T-helper 17 cell (primary cell): ENCODE measurements around the gene GAL3ST1. TPM values are rescaled to one million over a fixed set of nuclear protein-coding genes. Genes with fewer than 3 reads are reported as not detected.

Source experiments
- ATAC-seq: fragments of 150-1000 bp; cut with Tn5 transposase; 2 replicates; pipeline ENCODE4 v1.10.0; 2021; ENCODE audit warnings: mild to moderate bottlenecking, moderate library complexity
- DNase-seq, 3 donors: peaks; one replicate each; pipeline versions ENCODE4 v3.0.0 to v3.0.0-alpha.2; 2020 to 2021
- H3K9me3 ChIP-seq: one replicate; pipeline ENCODE4 v1.7.0; 2013; ENCODE audit warnings: low read length, mild to moderate bottlenecking; ENCODE audit not compliant: control insufficient read depth, poor library complexity, severe bottlenecking
- H3K27ac Mint-ChIP-seq: one replicate; pipeline ENCODE4 v1.8.0; 2022; ENCODE audit warnings: mild to moderate bottlenecking, moderate library complexity, mixed read lengths
- H3K27me3 Mint-ChIP-seq: one replicate; pipeline ENCODE4 v1.8.0; 2022; ENCODE audit warnings: mixed read lengths
- H3K36me3 Mint-ChIP-seq: one replicate; pipeline ENCODE4 v1.8.0; 2022; ENCODE audit warnings: low read depth, mixed read lengths
- H3K4me1 Mint-ChIP-seq: one replicate; pipeline ENCODE4 v1.8.0; 2022; ENCODE audit warnings: mild to moderate bottlenecking, mixed read lengths
- H3K4me3 Mint-ChIP-seq: one replicate; pipeline ENCODE4 v1.8.0; 2022; ENCODE audit warnings: mild to moderate bottlenecking, moderate library complexity, mixed read lengths
- total RNA-seq, 4 donors: library from RNA in 2 of 4; stranded (reverse) in 2 of 4; gene quantifications; one replicate each; pipeline ENCODE4 v1.2.3 and lab custom pipeline; 2022 to 2026

The GAL3ST1 gene
- total RNA-seq, 2 donors from 2014 or later, result not detected

DNA sequence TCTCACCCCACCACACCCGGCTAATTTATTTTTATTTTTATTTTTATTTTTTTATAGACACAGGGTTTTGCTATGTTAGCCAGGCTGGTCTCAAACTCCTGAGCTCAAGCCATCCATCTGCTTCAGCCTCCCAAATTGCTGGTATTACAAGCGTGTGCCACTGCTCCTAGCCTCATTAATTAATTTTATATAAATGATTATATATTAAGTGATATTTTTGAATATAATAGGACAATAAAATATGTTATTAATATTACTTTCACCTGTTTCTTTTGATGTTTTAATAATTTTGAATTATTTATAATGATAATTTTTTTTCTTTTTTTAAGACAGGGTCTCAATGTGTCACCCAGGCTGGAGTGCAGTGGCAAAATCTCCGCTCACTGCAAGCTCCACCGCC is 66.8 kb downstream of the GAL3ST1 start:
- no peaks in the 10 kb centered on the region for H3K9me3 ChIP-seq
- Mint-ChIP-seq H3K27ac (no peak overlapping the region), H3K27me3 (peaks cover 40% of the 10 kb centered on the region), H3K36me3 (no peaks in the 10 kb centered on the region), H3K4me3 (no peak overlapping the region), H3K4me1 (peaks cover 4% of the 10 kb centered on the region)
- DNase-seq, result no peak
- no peak for ATAC-seq

DNA sequence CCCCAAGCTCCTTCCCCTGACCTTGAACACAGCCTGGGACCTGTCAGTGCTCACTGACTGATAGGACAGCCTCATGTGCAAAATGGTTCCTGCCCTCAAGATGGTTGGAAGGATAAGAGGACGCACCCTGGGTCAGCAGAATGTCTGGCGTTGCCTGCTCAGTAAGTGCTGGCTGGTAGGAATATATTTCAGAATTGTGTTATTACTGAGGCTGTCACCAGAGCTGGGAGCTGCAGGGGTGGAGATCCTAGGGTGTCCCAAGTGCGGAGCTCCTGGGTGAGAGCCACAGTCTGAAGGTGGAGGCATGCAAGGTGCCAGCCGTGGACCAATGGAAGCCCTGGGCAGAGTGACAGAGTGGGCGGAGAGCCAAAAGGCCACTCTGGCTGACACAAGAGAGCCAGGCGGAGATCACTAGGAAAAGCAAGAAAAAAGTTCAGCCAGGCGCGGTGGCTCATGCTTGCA is 67.9 kb downstream of the GAL3ST1 start:
- Mint-ChIP-seq H3K4me1 (peaks cover 4% of the 10 kb centered on the region), H3K27ac (no peak overlapping the region), H3K36me3 (no peaks in the 10 kb centered on the region), H3K4me3 (no peak overlapping the region), H3K27me3 (peaks cover 40% of the 10 kb centered on the region)
- ATAC-seq (no peak), DNase-seq (no peak)
- no peaks in the 10 kb centered on the region for H3K9me3 ChIP-seq

Other genes with a start within 250 kb of the GAL3ST1 start
- gene TBC1D10A, start 247.7 kb downstream of the GAL3ST1 start, total RNA-seq, result 10 to 100 TPM; 46.9 to 63.1 TPM
- 100 to 1,000 TPM; 317 to 372 TPM for gene SF3A1, start 217.8 kb downstream of the GAL3ST1 start, total RNA-seq
- gene CCDC157, start 217.7 kb downstream of the GAL3ST1 start, total RNA-seq, result 1 to 10 TPM; 6.7 to 9.4 TPM
- gene RNF215, start 187.3 kb downstream of the GAL3ST1 start, total RNA-seq, result 10 to 100 TPM in 1 of 2 donors, 1 to 10 TPM in 1; 4.9 to 12.3 TPM
- gene SEC14L2, start 177.6 kb downstream of the GAL3ST1 start, total RNA-seq, result 10 to 100 TPM; 37.2 to 62.6 TPM
- gene MTFP1, start 148.9 kb downstream of the GAL3ST1 start, total RNA-seq, result 10 to 100 TPM; 54.3 to 69.4 TPM
- not detected for gene SEC14L3, start 102.6 kb downstream of the GAL3ST1 start, total RNA-seq
- not detected for gene SEC14L4, start 69.0 kb downstream of the GAL3ST1 start, total RNA-seq
- gene SEC14L6, start 27.9 kb downstream of the GAL3ST1 start, total RNA-seq, result not detected
- 10 to 100 TPM; 35.9 to 37.8 TPM for gene PES1, start 17.2 kb upstream of the GAL3ST1 start, total RNA-seq
- under 1 TPM; 0.55 to 0.65 TPM for gene TCN2, start 32.5 kb upstream of the GAL3ST1 start, total RNA-seq
- gene SLC35E4, start 61.1 kb upstream of the GAL3ST1 start, total RNA-seq, result 1 to 10 TPM; 3.8 to 5.7 TPM
- 10 to 100 TPM; 10.3 to 11.0 TPM for gene DUSP18, start 93.2 kb upstream of the GAL3ST1 start, total RNA-seq
- gene OSBP2, start 120.2 kb upstream of the GAL3ST1 start, total RNA-seq, result 1 to 10 TPM; 1.1 to 9.4 TPM